Mucosa of rectum (tissue), 2 donors: ENCODE results near the gene ATXN10.

Source experiments
- H3K27ac ChIP-seq, 2 donors: one replicate each; pipeline ENCODE4 v1.7.0; 2013; ENCODE audit warnings: inconsistent platforms in 2 of 2, low read depth in 2 of 2, low read length in 2 of 2
- H3K27me3 ChIP-seq, 2 donors: one replicate each; pipeline ENCODE4 v1.7.0; 2013; ENCODE audit warnings: low read length in 2 of 2; ENCODE audit not compliant: control insufficient read depth in 2 of 2, insufficient read depth in 2 of 2
- H3K36me3 ChIP-seq, 2 donors: one replicate each; pipeline ENCODE4 v1.7.0; 2013; ENCODE audit warnings: low read length in 2 of 2; ENCODE audit not compliant: control insufficient read depth in 2 of 2, insufficient read depth in 2 of 2
- H3K4me1 ChIP-seq, 2 donors: one replicate each; pipeline ENCODE4 v1.7.0; 2013; ENCODE audit warnings: low read length in 2 of 2, mild to moderate bottlenecking in 1 of 2; ENCODE audit not compliant: control insufficient read depth in 2 of 2, insufficient read depth in 2 of 2
- H3K4me3 ChIP-seq, 2 donors: one replicate each; pipeline ENCODE4 v1.7.0; 2013; ENCODE audit warnings: low read length in 2 of 2
- H3K9ac ChIP-seq, 2 donors: one replicate each; pipeline ENCODE4 v1.7.0; 2013; ENCODE audit warnings: low read length in 2 of 2, low read depth in 1 of 2, mild to moderate bottlenecking in 1 of 2
- H3K9me3 ChIP-seq, 2 donors: one replicate each; pipeline ENCODE4 v1.7.0; 2013; ENCODE audit warnings: low read length in 2 of 2; ENCODE audit not compliant: control insufficient read depth in 2 of 2
- donor health status: healthy.
- donor health status: Normal muscosa, but diverticular disease.

The ATXN10 gene

GRCh38 chr22:45777852-45778375 lies 106.3 kb downstream of the ATXN10 start:
- Histone ChIP-seq H3K27me3 (no peaks in the 10 kb centered on the region), H3K9ac (no peak overlapping the region), H3K4me3 (no peak overlapping the region), H3K4me1 (no peaks in the 10 kb centered on the region), H3K36me3 (no peaks in the 10 kb centered on the region), H3K9me3 (no peaks in the 10 kb centered on the region), H3K27ac (no peak overlapping the region)

- Histone ChIP-seq H3K27me3 (no peaks in the 10 kb centered on the region), H3K27ac (no peak overlapping the region), H3K9me3 (no peaks in the 10 kb centered on the region), H3K4me1 (no peaks in the 10 kb centered on the region), H3K4me3 (no peak overlapping the region), H3K36me3 (no peaks in the 10 kb centered on the region), H3K9ac (no peak overlapping the region)
Measured at GRCh38 chr22:45781459-45781858, 109.8 kb downstream of the ATXN10 start.

GRCh38 chr22:45781966-45782365 lies 110.3 kb downstream of the ATXN10 start:
- Histone ChIP-seq H3K9ac (no peak overlapping the region), H3K27me3 (no peaks in the 10 kb centered on the region), H3K9me3 (no peaks in the 10 kb centered on the region)

GRCh38 chr22:45783021-45783420 lies 111.4 kb downstream of the ATXN10 start:
- Histone ChIP-seq H3K27ac (no peak overlapping the region), H3K27me3 (no peaks in the 10 kb centered on the region), H3K9me3 (no peaks in the 10 kb centered on the region), H3K9ac (no peak overlapping the region), H3K4me3 (no peak overlapping the region), H3K4me1 (no peaks in the 10 kb centered on the region), H3K36me3 (no peaks in the 10 kb centered on the region)

More at GRCh38 chr22:45781966-45782365, 110.3 kb downstream of the ATXN10 start:
- Histone ChIP-seq H3K36me3 (no peaks in the 10 kb centered on the region), H3K4me1 (no peaks in the 10 kb centered on the region), H3K27ac (no peak overlapping the region), H3K4me3 (no peak overlapping the region)

- no peaks in the 10 kb centered on the region for H3K27me3 ChIP-seq
- H3K9ac ChIP-seq: no peak overlapping the region
- no peak overlapping the region for H3K27ac ChIP-seq
- H3K9me3 ChIP-seq: no peaks in the 10 kb centered on the region
- no peaks in the 10 kb centered on the region for H3K4me1 ChIP-seq
- H3K36me3 ChIP-seq: no peaks in the 10 kb centered on the region
- H3K4me3 ChIP-seq: no peak overlapping the region
Measured at GRCh38 chr22:45783690-45784089, 112.1 kb downstream of the ATXN10 start.

GRCh38 chr22:45784357-45785277 lies 113.0 kb downstream of the ATXN10 start:
- Histone ChIP-seq H3K4me3 (no peak overlapping the region), H3K27ac (no peak overlapping the region), H3K9me3 (no peaks in the 10 kb centered on the region), H3K36me3 (no peaks in the 10 kb centered on the region), H3K9ac (no peak overlapping the region), H3K4me1 (no peaks in the 10 kb centered on the region), H3K27me3 (no peaks in the 10 kb centered on the region)

GRCh38 chr22:45785458-45785857 lies 113.8 kb downstream of the ATXN10 start:
- Histone ChIP-seq H3K36me3 (no peaks in the 10 kb centered on the region), H3K27ac (no peak overlapping the region), H3K9me3 (no peaks in the 10 kb centered on the region), H3K4me1 (no peaks in the 10 kb centered on the region), H3K9ac (no peak overlapping the region), H3K4me3 (no peak overlapping the region), H3K27me3 (no peaks in the 10 kb centered on the region)

GRCh38 chr22:45786726-45787125 lies 115.1 kb downstream of the ATXN10 start:
- Histone ChIP-seq H3K36me3 (no peaks in the 10 kb centered on the region), H3K27ac (no peak overlapping the region), H3K9ac (no peak overlapping the region), H3K4me1 (no peaks in the 10 kb centered on the region), H3K27me3 (no peaks in the 10 kb centered on the region), H3K4me3 (no peak overlapping the region), H3K9me3 (no peaks in the 10 kb centered on the region)

GRCh38 chr22:45787759-45788158 lies 116.1 kb downstream of the ATXN10 start:
- Histone ChIP-seq H3K4me3 (no peak overlapping the region), H3K4me1 (no peaks in the 10 kb centered on the region), H3K27me3 (no peaks in the 10 kb centered on the region), H3K9ac (no peak overlapping the region), H3K36me3 (no peaks in the 10 kb centered on the region), H3K27ac (no peak overlapping the region), H3K9me3 (no peaks in the 10 kb centered on the region)

GRCh38 chr22:45788522-45788921 lies 116.9 kb downstream of the ATXN10 start:
- H3K27me3 ChIP-seq: no peaks in the 10 kb centered on the region
- H3K36me3 ChIP-seq: peaks cover 0 to 1% of the 10 kb centered on the region in 2 donors
- H3K4me3 ChIP-seq: no peak overlapping the region
- H3K9me3 ChIP-seq: no peaks in the 10 kb centered on the region
- no peak overlapping the region for H3K27ac ChIP-seq
- no peak overlapping the region for H3K9ac ChIP-seq
- no peaks in the 10 kb centered on the region for H3K4me1 ChIP-seq
